ENCODE results near the gene GPC5. TPM values are rescaled to one million over a fixed set of nuclear protein-coding genes. Genes with fewer than 3 reads are reported as not detected.
A peak's percentile ranks its signal among the peaks of the same experiment; 100 is the strongest.

GPC5 gene
- total RNA-seq, 1 donor from 2014 or later: 10.2 TPM

DNA sequence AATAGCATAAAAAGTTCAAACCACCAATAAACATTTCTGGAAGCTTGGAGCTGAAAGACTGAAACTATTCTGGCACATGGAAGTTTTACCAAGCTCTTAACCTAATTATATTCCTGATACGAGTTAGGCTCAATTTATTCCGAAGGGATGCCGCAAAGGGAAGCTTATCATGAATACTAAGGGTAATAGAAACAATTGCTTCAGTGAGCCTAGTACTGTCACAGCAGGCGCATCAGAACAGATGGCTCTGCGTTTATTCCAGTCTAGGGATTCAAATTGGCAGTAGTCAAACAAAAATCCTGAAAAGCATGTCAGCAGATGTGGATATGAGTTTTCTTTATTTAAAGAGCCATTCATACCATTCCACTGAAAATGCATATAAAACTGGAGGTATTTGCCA lies 779.5 kb downstream of the GPC5 start:
- Mint-ChIP-seq H3K27me3 (ENCODE audit: unreplicated experiment) (no peaks in the 10 kb centered on the region), H3K27ac (ENCODE audit: unreplicated experiment) (no peak overlapping the region), H3K36me3 (ENCODE audit: unreplicated experiment) (no peaks in the 10 kb centered on the region), H3K4me3 (ENCODE audit: unreplicated experiment) (no peak overlapping the region), H3K9me3 (ENCODE audit: unreplicated experiment) (no peaks in the 10 kb centered on the region), H3K4me1 (ENCODE audit: low read depth, unreplicated experiment) (peaks cover 3% of the 10 kb centered on the region)
- TF ChIP-seq, protein P1, sequence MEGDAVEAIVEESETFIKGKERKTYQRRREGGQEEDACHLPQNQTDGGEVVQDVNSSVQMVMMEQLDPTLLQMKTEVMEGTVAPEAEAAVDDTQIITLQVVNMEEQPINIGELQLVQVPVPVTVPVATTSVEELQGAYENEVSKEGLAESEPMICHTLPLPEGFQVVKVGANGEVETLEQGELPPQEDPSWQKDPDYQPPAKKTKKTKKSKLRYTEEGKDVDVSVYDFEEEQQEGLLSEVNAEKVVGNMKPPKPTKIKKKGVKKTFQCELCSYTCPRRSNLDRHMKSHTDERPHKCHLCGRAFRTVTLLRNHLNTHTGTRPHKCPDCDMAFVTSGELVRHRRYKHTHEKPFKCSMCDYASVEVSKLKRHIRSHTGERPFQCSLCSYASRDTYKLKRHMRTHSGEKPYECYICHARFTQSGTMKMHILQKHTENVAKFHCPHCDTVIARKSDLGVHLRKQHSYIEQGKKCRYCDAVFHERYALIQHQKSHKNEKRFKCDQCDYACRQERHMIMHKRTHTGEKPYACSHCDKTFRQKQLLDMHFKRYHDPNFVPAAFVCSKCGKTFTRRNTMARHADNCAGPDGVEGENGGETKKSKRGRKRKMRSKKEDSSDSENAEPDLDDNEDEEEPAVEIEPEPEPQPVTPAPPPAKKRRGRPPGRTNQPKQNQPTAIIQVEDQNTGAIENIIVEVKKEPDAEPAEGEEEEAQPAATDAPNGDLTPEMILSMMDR (IDR thresholded peaks at IDR 0.05; ENCODE audit: partially characterized antibody, unreplicated experiment): no peak
- DNase-seq: no peak

DNA sequence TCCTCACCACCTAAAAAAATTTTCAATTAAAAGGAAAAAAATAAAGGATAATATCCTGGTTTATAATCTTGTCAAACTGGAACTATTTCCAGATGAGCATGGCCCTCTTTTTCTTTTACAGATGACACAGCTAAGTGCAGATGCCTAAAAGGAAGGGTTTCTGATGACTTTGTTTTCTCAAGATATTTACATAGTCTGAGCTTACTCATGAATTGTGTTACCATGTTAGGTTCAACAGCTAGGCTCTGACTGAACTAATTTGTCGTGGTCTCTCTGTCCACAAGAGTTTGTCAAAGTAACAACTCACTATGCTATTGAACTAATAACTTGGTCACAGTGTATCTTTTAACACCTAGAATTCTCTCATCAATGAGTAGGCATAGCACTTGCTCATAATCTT lies 780.8 kb downstream of the GPC5 start:
- H3K4me3 Mint-ChIP-seq (ENCODE audit: unreplicated experiment): no peak overlapping the region
- no peak overlapping the region for H3K27ac Mint-ChIP-seq (ENCODE audit: unreplicated experiment)
- no peak for DNase-seq
- no peaks in the 10 kb centered on the region for H3K36me3 Mint-ChIP-seq (ENCODE audit: unreplicated experiment)
- TF ChIP-seq, protein P1 (IDR thresholded peaks at IDR 0.05; ENCODE audit: partially characterized antibody, unreplicated experiment): no peak
- H3K4me1 Mint-ChIP-seq (ENCODE audit: low read depth, unreplicated experiment): peaks cover 3% of the 10 kb centered on the region
- H3K27me3 Mint-ChIP-seq (ENCODE audit: unreplicated experiment): peaks cover under 1% of the 10 kb centered on the region
- H3K9me3 Mint-ChIP-seq (ENCODE audit: unreplicated experiment): no peaks in the 10 kb centered on the region

DNA sequence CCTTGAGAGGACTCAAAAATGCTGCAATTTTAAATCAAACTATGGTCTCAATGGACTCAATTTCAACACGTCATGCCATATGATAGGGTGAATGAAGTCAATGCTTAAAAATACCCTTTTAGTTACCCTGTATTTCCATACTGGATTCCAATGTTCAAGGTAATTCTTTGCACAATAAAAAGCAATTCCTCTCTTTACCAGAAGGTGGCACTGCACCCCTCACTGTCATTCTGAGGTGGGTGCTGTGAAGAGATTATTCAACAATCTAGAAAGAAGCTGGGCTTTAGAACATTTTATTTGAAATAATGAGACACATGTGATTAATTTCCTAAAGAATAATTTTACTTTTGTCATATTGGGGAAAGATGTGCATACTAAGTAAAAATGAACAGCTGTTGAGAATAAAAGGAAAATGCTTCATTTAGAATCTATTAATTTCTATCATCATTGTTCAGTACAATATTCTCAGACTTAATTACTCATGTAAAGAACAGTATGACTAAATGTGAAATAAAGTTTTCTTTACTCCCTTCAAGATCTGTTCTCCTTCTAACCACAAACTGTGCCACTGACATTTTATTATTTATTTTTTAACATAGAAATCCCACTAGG lies 789.1 kb downstream of the GPC5 start:
- H3K36me3 Mint-ChIP-seq (ENCODE audit: unreplicated experiment): no peaks in the 10 kb centered on the region
- H3K9me3 Mint-ChIP-seq (ENCODE audit: unreplicated experiment): no peaks in the 10 kb centered on the region
- no peak overlapping the region for H3K4me3 Mint-ChIP-seq (ENCODE audit: unreplicated experiment)
- H3K4me1 Mint-ChIP-seq (ENCODE audit: low read depth, unreplicated experiment): peaks cover 2% of the 10 kb centered on the region
- H3K27me3 Mint-ChIP-seq (ENCODE audit: unreplicated experiment): peaks cover 2% of the 10 kb centered on the region
- TF ChIP-seq, protein P1 (IDR thresholded peaks at IDR 0.05; ENCODE audit: partially characterized antibody, unreplicated experiment): peak; percentile 92
- no peak overlapping the region for H3K27ac Mint-ChIP-seq (ENCODE audit: unreplicated experiment)
- DNase-seq: no peak

DNA sequence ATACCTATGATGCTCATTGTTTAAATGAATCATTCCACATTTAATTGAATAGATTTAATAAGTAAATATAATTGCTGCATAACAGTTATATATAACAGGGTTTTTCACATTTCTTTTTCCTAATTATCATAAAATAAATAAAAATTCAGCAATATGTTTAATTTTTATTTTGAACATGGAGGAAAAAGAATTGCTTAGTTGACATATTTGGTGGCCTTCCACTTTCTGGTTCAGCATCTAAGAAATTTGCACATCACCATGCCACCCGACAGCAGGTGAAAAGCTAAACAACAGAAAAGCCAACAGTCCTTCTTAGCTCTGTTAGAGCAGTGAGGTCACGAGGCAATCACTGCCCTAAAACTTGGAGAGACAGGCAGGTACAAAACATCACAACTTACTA lies 790.2 kb downstream of the GPC5 start:
- Mint-ChIP-seq H3K36me3 (ENCODE audit: unreplicated experiment) (no peaks in the 10 kb centered on the region), H3K4me3 (ENCODE audit: unreplicated experiment) (no peak overlapping the region), H3K27ac (ENCODE audit: unreplicated experiment) (no peak overlapping the region), H3K9me3 (ENCODE audit: unreplicated experiment) (no peaks in the 10 kb centered on the region), H3K4me1 (ENCODE audit: low read depth, unreplicated experiment) (peaks cover 2% of the 10 kb centered on the region), H3K27me3 (ENCODE audit: unreplicated experiment) (peaks cover 2% of the 10 kb centered on the region)
- DNase-seq: no peak
- TF ChIP-seq, protein P1 (IDR thresholded peaks at IDR 0.05; ENCODE audit: partially characterized antibody, unreplicated experiment): no peak

DNA sequence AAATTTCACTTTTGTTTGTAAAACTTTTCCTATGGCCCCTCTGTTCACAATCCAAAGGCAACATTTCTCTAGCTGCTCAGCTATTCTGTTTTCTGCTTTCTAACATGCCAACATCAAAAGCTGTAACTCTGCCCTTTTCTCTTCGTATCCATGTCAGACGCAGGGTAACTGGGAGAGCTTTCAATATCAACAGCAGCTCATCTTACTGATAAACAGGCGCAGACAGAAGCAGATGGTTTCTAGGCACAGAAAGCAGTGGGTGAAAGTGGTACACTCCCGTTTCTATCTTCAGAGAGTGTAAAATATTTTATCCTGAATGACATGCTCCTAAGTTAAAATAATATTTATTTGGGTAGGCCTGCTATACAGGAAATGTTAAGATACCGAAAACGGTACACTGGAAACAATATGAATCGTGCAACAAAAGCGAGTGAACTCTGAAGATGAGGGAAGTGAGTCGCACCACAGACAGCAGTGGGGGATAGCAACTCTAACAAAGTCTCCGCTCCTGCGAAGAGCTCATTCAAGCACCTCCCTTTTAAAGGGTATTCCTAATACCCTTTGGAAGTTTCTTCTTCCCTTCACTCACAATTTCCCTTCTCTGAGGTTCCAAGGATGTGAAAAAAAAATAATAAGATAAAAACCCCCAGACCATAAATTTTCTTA lies 798.3 kb downstream of the GPC5 start:
- Mint-ChIP-seq H3K4me3 (ENCODE audit: unreplicated experiment) (no peak overlapping the region), H3K27ac (ENCODE audit: unreplicated experiment) (no peak overlapping the region), H3K4me1 (ENCODE audit: low read depth, unreplicated experiment) (peaks cover 3% of the 10 kb centered on the region), H3K36me3 (ENCODE audit: unreplicated experiment) (no peaks in the 10 kb centered on the region), H3K27me3 (ENCODE audit: unreplicated experiment) (no peaks in the 10 kb centered on the region), H3K9me3 (ENCODE audit: unreplicated experiment) (no peaks in the 10 kb centered on the region)
- DNase-seq: no peak
- TF ChIP-seq, protein P1 (IDR thresholded peaks at IDR 0.05; ENCODE audit: partially characterized antibody, unreplicated experiment): no peak

Measured in glutamatergic neuron (in vitro differentiated cells).